Measurements from ENCODE around the gene APC. TPM values are rescaled to one million over a fixed set of nuclear protein-coding genes. Genes with fewer than 3 reads are reported as not detected.
A peak's percentile ranks its signal among the peaks of the same experiment; 100 is the strongest.

Gene APC
- total RNA-seq, 2 donors from 2014 or later: 36.0 to 36.8 TPM

DNA sequence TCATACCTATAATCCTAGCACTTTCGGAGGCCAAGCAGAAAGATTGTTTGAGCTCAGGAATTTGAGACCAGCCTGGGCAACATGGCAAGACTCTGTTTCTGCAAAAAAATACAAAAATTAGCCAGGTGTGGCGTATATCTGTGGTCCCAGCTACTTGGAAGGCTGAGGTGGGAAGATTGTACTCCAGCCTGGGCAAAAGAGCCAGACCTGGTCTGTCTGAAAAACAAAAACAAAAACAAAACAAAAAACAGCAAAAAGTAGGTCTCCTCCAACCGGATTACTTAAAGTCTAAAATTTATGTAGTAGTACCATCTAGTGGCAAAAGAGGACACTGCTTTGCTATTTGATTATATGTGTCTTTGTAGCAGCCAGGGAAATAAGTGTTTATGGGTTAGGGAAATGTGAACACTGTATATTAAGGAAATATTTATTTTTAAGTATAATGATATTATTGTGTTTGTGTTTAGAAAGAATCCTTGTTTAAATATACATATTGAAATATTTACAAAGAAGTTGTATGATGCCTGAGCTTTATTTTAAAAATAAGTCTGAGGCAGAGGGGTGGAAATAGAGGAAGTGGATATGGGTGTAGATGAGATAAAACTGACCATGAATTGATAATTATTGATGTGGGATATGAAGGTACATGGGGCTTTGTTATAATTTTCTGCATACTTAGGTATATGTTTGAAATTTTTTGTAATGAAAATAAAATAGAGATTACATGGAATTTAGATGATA is 20.0 kb downstream of the APC start:
- no peaks in the 10 kb centered on the region for H3K36me3 ChIP-seq
- TF ChIP-seq, protein P1, sequence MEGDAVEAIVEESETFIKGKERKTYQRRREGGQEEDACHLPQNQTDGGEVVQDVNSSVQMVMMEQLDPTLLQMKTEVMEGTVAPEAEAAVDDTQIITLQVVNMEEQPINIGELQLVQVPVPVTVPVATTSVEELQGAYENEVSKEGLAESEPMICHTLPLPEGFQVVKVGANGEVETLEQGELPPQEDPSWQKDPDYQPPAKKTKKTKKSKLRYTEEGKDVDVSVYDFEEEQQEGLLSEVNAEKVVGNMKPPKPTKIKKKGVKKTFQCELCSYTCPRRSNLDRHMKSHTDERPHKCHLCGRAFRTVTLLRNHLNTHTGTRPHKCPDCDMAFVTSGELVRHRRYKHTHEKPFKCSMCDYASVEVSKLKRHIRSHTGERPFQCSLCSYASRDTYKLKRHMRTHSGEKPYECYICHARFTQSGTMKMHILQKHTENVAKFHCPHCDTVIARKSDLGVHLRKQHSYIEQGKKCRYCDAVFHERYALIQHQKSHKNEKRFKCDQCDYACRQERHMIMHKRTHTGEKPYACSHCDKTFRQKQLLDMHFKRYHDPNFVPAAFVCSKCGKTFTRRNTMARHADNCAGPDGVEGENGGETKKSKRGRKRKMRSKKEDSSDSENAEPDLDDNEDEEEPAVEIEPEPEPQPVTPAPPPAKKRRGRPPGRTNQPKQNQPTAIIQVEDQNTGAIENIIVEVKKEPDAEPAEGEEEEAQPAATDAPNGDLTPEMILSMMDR (IDR thresholded peaks at IDR 0.05): peak; percentile 82
- intact Hi-C loops (cut with DNase I): loop anchor here (2.0 to 5.0 kb wide), 2 partner anchors 65 to 207 kb away; no protein-coding TSS in a partner anchor
- no peak overlapping the region for H3K4me3 ChIP-seq
- no peaks in the 10 kb centered on the region for H3K27me3 ChIP-seq
- no peak overlapping the region for H3K27ac ChIP-seq
- H3K4me1 ChIP-seq: no peaks in the 10 kb centered on the region
- H3K9ac ChIP-seq (ENCODE audit: low read depth in 2 of 2, low read length in 2 of 2): no peak overlapping the region
- DNase-seq: no peak
- H3K9me3 ChIP-seq: no peaks in the 10 kb centered on the region

DNA sequence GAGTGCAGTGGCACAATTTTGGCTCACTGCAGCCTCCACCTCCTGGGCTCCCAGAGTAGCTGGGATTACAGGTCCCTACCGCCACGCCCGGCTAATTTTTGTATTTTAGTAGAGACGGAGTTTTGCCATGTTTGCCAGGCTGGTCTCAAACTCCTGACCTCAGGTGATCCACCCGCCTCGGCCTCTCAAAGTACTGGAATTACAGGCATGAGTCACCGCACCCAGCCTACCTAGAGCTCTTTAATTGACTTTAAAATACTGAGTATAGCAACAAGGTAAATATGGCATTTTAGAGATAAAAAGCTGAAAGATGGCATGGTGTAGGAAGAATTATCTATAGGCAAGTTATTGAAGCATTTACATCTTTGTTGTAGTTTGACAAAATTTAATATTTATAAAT is 21.0 kb downstream of the APC start:
- Histone ChIP-seq H3K27ac (no peak overlapping the region), H3K4me3 (no peak overlapping the region), H3K4me1 (no peaks in the 10 kb centered on the region), H3K9me3 (no peaks in the 10 kb centered on the region), H3K9ac (ENCODE audit: low read depth in 2 of 2, low read length in 2 of 2) (no peak overlapping the region), H3K27me3 (no peaks in the 10 kb centered on the region), H3K36me3 (no peaks in the 10 kb centered on the region)
- intact Hi-C loops (cut with DNase I): loop anchor here (2.0 to 5.0 kb wide), 2 partner anchors 66 to 208 kb away; no protein-coding TSS in a partner anchor
- DNase-seq: no peak
- TF ChIP-seq, protein P1 (IDR thresholded peaks at IDR 0.05): no peak

DNA sequence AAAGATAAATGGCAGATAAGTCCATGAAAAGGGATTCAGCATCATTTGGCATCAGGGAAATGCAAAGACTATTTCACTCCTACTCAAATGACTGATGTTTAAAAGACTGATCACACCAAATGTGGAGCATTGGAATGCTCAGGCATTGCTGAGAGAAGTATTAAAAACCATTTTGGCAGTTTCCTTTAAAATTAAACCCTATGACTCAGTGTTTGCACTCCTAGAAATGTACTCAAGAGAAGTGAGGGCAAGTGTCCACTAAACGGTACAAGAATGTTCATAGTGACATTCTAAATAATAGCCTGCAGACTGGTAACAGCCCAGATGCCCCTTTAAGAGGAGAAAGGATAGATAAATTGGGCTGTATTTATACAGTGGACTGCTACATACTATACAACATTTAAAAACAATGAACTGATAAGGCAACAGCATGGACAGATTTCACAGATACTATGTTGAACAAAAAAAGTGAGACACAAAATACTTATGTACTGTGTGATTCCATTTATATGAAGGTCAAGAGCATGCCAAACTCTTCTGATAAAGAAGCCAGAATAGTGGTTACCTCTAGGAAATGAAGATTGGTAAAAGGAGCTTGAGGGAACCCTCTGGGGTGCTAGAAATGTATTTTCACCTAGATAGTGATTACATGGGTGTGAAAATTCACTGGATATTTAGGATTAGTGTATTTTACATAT is 24.6 kb downstream of the APC start:
- no peak overlapping the region for H3K27ac ChIP-seq
- H3K36me3 ChIP-seq: no peaks in the 10 kb centered on the region
- TF ChIP-seq, protein P1 (IDR thresholded peaks at IDR 0.05): no peak
- no peak overlapping the region for H3K4me3 ChIP-seq
- H3K4me1 ChIP-seq: no peaks in the 10 kb centered on the region
- intact Hi-C loops (cut with DNase I): no loop called here
- DNase-seq: no peak
- no peaks in the 10 kb centered on the region for H3K27me3 ChIP-seq
- H3K9ac ChIP-seq (ENCODE audit: low read depth in 2 of 2, low read length in 2 of 2): no peak overlapping the region
- no peaks in the 10 kb centered on the region for H3K9me3 ChIP-seq

DNA sequence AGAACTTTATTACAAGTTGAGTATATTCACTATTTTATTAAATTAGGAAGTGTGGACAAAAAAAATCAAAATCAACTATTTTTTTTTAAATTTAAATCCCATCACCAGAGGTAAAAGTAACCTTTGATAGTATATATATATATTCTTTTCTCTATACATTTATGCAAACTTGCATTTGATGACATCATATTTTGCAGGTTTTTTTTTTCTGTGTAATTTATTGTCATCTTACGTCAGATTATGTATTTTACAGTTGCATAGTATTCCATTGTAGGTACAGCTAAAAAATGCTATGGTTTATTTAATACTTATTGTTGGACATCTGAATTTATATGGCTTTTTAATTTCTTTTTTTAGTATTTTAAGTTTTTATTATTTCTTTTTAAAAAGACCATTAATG is 25.5 kb downstream of the APC start:
- TF ChIP-seq, protein P1 (IDR thresholded peaks at IDR 0.05): no peak
- no peak overlapping the region for H3K4me3 ChIP-seq

DNA sequence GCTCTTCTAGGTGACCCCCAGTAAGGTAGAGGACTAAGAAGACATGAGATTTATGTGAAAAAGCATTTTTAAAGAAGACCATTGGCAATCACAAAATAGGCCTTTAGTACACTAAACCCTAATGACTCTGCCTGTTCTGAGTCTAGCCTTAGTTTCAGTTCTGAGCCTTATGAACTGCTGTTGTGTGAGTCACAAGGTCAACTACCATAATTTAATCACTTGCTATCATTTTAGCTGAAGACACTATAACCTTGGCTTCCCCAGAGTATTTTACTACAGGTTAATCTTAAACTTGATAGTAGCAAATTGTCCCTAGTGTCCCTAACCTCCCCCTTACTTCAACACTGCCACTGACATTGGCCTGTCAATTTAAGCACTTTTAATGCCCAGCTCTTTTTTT is 34.4 kb downstream of the APC start:
- TF ChIP-seq, protein P1 (IDR thresholded peaks at IDR 0.05): no peak
- Histone ChIP-seq H3K27ac (peak overlapping the region; percentile 24), H3K9me3 (no peaks in the 10 kb centered on the region)

More for the DNA sequence above, 25.5 kb downstream of the APC start:
- no peaks in the 10 kb centered on the region for H3K27me3 ChIP-seq
- H3K36me3 ChIP-seq: no peaks in the 10 kb centered on the region
- no peak for DNase-seq
- no peak overlapping the region for H3K9ac ChIP-seq (ENCODE audit: low read depth in 2 of 2, low read length in 2 of 2)
- H3K9me3 ChIP-seq: no peaks in the 10 kb centered on the region
- no peaks in the 10 kb centered on the region for H3K4me1 ChIP-seq
- no peak overlapping the region for H3K27ac ChIP-seq
- intact Hi-C loops (cut with DNase I): no loop called here

More for the DNA sequence above, 34.4 kb downstream of the APC start:
- DNase-seq: no peak
- Histone ChIP-seq H3K4me1 (no peaks in the 10 kb centered on the region), H3K9ac (ENCODE audit: low read depth in 2 of 2, low read length in 2 of 2) (no peak overlapping the region), H3K27me3 (no peaks in the 10 kb centered on the region), H3K36me3 (no peaks in the 10 kb centered on the region), H3K4me3 (no peak overlapping the region)
- intact Hi-C loops (cut with DNase I): no loop called here

Data from colonic mucosa (tissue), 4 donors.